Umbilical cord (tissue), 2 donors: ENCODE data around the gene EFEMP2. TPM values are rescaled to one million over a fixed set of nuclear protein-coding genes. Genes with fewer than 3 reads are reported as not detected.

ENCODE experiments used
- DNase-seq: peaks from one replicate; pipeline ENCODE4 v3.0.0-alpha.2; 2015; ENCODE audit warnings: low spot score
- total RNA-seq: library from RNA; depleted of rRNA; stranded (reverse); fragments of >200 nt; gene quantifications from one replicate; pipeline ENCODE4 v1.2.3, GENCODE V29; 2014; ENCODE audit warnings: low replicate concordance; ENCODE audit not compliant: insufficient read depth

The EFEMP2 gene
- total RNA-seq, 1 donor from 2014 or later, result 85.5 TPM

DNA sequence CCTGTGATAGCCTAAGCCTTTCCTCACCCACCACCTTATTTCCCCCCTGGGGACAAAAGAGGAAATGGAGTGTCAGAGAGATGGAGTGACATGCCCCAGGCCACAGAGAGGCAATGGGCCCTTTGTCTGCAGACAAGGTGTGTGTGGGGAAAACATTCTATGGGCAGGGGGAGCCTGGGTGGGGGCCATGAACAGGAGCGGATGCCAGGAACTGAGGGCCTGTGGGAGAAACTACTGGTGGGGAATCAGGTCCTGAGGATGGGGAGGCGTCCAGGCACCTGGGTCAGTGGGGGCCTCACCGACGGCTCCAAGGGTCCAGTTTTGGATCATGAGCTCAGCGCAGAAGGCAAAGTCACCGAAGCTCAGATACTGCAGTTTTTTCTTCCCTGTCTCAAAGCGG, 12.6 kb upstream of the EFEMP2 start:
- DNase-seq, result no peak

DNA sequence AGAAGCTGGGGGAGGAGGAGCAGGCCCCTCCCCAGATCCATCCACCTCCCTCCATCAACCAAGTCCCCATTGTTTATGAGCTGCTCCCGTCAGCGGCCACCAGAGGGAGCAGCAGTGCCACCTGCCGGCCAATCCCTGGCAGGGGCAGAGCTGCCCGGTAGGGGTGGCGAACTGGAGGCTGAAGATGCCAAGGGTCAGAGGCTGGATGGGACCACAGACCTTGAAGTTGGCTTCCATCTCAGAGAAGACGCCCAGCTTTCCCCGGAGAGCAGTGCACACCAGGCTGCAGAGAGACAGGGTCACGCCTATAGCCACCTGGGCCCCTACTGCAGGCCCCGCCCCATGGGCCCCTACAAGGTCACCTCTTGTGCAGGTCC, 12.1 kb upstream of the EFEMP2 start:
- peak; percentile 67 for DNase-seq

DNA sequence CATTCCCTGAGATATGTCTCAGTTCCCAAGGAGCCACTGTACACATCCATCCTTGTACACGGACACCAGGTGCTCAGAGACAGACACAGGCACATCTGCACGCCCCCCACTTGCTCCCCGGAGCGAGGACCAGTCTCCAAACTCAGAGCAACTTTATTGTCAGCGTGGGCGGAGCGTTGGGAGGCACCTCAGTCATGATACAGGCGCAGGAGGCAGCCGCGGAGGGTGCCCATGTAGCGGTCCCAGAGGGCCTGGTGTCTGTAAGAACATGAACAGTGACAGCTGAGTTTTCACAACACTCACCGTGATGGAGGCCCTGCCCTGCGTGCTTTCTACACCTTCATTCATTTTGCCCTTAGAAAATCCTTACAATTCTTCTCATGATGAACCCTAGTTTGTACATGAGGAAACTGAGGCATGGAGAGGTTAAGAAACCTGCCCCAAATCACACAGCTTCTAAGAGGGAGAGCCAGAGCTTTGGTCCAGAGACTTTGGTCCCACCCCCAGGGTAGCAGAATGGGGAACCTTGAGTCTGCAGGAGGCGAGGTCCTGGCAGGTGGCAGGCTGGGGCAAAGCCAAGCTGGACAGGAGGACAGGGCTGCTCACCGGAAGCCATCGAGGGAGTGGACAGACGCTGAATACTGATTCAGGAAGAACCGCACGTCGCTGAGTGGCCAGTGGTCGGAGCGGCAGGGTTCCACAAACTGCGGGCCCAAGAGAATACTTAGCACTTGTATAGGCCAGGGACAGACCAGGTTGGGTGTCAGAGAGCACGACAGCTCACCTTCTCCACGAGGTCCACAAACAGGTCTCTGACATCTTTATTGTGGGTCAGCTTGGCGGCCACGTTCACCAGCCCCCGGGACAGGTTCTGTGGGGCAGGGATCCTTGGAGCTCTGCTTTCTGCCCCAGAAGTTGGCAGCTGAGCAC, 11.5 kb upstream of the EFEMP2 start:
- DNase-seq, result no peak

DNA sequence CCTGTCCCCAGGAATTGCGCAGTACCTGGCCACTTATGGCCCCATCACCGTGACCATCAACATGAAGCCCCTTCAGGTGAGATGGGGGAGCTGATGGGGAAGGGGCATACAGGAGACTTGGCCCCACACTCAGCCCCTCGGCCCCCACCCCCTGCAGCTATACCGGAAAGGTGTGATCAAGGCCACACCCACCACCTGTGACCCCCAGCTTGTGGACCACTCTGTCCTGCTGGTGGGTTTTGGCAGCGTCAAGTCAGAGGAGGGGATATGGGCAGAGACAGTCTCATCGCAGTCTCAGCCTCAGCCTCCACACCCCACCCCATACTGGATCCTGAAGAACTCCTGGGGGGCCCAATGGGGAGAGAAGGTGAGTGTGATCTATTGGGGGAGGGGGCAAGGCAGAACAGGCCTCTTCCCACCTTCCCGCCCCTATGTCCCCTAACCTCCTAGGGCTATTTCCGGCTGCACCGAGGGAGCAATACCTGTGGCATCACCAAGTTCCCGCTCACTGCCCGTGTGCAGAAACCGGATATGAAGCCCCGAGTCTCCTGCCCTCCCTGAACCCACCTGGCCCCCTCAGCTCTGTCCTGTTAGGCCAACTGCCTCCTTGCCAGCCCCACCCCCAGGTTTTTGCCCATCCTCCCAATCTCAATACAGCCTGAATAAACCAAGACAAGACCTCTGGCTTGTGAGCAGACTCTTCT, 10.6 kb upstream of the EFEMP2 start:
- DNase-seq, result no peak

DNA sequence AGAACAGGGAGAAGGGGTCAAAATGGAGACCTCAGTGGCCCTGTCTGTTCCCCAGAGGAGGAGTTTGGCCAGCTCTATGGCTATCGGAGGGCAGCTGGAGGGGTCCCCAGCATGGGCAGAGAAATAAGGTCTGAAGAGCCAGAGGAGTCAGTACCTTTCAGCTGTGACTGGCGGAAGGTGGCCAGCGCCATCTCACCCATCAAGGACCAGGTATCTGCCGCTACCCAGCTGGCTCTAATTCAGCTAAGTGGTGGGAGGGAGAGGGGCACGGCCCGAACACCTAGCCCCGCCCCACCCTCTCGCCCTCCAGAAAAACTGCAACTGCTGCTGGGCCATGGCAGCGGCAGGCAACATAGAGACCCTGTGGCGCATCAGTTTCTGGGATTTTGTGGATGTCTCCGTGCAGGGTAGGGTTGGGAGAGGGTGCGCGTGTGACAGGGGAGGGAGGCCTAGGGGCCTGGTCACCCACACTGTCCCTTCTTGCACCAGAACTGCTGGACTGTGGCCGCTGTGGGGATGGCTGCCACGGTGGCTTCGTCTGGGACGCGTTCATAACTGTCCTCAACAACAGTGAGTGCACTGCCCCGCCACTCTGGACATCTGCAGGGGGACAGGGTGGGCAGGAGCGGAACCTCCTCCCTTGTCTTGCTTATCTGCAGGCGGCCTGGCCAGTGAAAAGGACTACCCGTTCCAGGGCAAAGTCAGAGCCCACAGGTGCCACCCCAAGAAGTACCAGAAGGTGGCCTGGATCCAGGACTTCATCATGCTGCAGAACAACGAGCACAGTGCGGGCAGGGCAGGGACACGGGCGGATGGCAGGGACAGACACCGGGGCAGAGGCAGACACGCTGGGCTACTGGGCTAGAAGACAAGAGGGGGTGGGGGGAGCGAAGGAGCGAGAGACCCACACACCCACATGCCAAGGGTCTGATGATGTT, 9.8 kb upstream of the EFEMP2 start:
- no peak for DNase-seq

DNA sequence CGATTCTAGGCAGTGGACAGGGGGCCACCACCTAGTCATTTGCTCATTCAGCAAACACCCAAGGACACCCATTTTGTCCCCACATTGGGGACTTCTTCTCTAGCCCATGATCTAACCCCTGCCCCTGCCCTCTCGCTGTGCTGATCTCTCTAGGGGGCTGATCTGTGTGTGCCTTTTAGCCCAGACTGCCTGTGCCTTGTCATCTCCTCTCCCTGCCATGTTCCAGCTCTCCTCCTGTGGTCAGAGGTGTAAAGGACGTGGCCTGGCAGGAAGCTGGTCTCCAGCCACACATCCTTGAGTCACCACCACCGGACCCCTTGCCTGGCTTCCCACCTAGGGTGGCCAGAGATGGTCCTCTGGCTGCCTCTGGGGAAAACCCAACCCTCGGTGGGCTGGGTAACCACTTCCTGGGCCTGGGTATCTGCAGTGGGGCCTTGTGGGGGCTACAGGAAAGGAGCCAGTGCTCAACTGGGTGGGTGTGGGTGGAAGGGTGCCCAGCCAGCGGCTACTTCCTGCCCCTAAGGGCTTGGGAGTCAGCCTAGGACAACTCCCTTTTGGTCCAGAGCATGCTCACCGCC, 8.3 kb upstream of the EFEMP2 start:
- DNase-seq, result no peak

DNA sequence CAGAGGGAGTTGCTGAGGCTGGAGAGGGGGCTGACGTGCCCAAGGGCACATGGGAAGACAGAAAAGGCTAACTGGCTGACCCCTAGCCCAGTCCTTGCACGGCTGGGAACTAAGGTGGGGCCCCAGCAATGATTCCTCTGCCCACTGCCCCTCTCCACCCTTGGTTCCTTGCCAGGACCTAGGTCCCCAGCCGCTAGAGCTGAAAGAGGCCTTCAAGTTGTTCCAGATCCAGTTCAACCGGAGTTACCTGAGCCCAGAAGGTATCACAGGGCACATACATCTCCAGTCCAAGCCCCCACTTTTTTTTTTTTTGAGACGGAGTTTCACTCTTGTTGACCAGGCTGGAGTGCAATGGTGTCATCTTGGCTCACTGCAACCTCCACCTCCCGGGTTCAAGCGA, 7.4 kb upstream of the EFEMP2 start:
- no peak for DNase-seq

DNA sequence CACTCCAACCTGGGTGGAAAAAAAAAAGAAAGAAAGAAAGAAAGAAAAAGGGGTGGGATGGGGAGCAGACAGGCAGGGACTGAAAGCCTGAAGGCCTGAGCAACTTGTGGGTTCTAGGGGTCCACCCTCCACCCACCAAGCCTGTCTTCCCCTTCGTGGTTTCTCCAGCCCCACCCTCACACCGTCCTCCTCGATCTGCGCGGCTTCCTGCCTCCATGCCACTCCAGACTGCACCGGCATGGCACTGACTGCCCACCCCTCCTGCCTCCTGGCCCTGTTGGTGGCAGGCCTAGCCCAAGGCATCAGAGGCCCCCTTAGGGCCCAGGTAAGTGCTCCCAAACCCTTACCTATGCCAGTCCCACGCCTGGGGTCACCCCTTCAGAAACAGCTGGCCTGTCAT, 7.0 kb upstream of the EFEMP2 start, which contains the start of gene CTSW:
Gene CTSW, plus strand, starts transcription at position 221 of the 400 bp plus-strand sequence. Its CDS starts 18 bp downstream, at position 239.
- no peak for DNase-seq

DNA sequence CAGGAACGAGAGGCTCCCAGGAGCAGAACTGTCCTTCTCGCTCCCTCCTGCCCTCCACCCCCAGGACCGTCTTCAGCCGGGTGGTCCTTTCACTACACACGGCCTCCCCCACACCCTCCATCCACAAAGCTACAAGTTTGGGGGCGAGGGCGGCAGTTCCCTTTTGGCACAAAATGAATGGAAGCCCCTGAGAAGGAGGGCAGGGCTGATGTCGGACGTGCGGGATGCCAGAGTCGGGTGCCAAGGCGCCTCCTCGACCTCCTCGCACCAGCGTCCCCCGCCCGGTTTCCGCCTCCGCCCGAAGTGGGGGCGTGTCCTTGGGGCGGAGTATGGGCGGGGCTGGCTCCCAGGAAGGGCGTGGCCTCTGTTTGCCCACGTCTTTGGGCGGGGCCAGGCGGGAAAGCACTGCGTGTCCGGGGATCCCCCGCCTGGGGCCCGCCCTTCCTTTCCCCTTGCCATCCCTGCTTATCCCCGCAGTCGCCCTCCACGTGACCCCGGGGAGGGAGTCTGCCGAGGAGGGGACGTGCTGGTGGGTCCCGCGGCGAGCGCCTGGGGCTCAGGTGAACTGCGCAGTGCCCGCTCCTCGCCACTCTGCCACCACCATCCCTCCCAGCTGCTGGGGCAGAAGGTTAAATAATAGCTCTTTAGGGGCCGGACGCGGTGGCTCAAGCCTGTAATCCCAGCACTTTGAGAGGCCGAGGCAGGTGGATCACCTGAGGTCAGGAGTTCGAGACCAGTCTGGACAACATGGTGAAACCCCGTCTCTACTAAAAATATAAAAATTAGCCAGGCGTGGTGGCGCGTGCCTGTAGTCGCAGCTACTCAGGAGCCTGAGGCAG, 937 bp upstream of the EFEMP2 start:
- DNase-seq, result peak; percentile 96

DNA sequence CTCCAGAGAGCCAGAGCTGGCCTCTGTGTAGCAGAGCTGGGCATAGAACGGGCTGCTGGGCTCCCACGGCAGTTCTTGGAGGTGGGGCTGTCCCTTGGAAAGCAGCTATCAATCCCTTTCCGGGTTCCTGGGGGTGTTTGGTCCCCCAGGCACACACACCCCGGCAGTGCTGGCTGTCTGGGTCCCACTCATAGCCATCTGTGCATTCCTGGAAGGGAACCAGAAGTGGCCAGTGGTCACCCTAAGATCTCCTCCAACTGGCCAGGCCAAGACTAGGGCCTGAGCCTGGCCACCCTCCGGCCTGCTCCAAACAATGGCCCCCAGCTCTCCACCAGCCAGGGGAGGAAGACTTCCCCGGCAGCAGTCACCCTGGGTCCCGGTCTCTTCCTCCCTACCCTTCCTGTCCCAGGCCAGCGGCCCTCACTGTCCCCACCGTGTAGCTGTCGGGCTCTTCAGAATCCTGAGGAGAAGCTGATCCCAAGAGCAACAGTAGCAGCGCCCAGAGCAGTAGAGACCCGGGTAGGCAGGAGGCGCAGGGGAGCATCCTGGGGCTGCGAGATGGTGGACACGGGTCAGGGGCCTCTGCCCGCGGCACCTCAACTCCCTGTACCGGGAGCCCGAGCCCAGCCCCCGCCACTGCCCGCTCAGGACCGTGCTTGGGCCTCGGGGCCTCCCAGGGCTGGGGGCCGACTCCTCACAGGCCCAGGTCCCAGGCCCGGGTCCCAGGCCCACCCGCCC, 620 bp downstream of the EFEMP2 start:
- peak; percentile 40 for DNase-seq

DNA sequence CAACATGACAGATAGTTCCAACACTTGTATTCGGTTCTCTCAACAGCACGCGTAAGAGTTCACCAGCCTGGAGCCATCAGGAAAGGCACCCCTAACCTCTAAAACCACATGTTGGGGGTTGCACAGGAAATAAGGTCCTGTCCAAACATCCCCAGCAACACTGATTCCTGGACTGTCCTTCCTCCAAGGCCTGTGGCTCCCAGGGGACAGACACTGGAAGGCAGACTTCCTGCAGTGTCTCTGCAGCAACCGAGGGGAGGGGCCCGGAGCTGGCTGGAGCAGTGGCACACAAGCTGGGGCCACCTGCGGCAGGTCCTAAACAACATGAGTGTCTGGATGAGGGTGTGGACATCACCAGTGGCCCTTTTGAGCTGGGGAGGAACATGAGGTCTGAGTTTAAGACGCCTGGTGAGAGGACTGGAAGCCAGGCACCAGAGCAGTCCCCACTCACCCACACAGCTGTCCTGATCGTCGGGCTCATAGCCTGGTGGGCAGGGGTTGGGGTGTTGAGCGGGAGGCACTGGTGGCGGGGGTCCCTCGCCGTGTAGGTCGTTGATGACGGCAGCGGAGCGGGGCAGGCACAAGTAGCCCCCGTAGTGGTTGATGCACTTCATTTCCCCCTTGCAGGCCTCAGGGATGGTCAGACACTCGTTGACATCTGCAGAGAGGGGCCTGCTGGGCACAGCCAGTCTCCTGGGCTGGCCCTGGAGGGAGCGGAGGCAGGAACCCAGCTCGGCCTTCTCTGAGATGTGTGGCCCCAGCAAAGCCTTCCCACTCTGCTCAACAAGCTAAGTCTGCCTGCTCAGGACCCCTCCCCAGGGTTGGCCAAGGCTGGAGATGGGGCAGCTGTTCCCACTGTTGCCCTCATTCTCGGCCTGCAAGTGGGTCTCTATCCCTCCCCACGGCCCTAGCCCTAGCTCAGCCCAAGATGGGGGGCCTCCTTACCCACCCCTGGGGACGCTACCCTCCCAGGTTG, 1.6 kb downstream of the EFEMP2 start:
- no peak for DNase-seq

DNA sequence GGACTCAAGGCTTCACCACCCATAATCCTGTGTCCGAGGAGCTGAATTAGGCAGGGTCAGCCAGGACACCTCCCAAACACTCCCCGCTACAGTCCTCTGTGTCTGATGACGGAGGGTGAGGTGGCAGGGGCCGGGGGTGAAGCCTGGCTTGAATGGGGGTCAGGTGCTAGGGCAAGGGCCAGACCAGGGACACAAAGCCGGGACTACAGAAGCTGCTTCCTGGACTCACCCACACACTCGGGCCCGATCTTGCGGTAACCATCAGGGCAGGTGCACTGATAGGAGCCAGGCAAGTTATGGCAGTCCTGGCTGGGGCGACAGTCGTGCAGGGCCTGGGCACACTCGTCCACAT, 2.3 kb downstream of the EFEMP2 start:
- DNase-seq, result no peak

DNA sequence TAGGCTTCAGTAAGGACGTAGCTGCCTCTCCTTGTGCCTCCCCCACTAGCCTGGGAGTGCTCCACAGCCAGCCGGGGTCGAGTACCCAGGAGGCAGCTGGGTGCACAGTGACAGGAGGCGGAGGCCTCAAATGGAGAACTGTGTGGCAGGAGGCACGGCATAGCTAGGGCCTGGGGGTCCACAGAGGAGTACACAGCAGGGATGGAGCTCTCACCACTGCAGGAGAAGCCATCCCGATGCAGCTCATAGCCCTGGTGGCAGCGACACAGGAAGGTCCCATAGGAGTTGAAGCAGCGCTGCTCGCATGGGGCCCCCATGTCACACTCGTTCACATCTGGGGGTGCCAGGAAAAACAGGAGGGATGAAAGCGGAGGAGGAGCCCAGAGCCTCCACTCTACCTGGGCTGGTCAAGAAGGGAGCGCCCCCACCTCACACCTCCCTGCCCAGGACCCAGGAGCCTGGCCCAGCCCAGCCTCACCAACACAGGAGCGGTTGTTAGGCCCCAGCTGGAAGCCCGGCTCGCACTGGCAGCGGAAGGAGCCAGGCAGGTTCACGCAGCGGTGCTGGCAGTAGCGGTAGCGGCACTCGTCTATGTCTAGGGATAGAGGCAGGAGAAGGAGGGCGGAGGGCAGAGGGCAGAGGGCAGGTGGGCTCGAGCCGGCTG, 2.8 kb downstream of the EFEMP2 start:
- DNase-seq, result no peak

DNA sequence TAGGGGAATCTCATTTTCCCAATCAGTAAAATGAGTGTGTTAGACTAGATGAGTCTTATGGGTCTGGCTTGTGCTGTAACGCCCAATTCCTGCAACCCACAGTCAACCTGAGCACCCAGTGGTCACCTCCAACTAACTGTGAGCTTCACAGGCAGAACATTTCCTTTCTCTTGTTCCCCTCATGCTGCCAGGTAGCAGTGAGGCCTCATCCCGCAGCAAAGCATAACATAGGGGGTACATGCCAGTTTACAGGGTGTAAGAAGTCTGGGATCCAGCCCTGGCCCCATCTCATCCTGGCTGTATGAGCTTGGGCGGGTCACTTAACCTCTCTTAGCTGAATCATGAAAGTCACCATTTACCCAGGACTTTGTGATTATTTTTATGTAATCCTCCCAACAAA, 3.7 kb downstream of the EFEMP2 start:
- no peak for DNase-seq

DNA sequence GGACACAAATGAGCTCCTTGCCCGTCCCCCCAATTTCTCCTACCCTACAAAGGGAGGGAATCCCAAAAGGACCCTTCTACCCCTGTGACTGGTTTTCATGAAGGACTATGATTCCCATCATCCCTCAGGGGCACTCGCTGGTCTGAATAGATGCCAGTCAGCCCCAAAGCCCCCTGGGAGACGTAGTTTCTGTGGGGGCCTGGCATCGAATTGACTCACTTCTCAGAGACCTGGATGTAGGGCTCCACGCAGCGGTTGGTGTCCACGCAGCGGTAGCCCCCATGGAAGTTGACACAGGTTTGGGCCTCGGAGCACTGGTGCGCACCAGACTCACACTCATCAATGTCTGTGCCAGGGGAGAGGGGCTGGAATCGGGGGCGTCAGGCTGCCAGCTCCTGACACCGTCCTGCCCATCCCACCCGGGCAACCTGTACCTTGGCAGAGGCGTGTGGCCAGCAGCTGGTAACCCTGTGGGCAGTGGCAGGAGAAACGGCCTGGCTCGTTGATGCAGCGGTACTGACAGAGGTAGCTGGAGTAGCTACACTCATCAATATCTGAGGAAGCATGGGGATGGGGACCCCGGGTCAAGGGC, 4.4 kb downstream of the EFEMP2 start:
- no peak for DNase-seq

DNA sequence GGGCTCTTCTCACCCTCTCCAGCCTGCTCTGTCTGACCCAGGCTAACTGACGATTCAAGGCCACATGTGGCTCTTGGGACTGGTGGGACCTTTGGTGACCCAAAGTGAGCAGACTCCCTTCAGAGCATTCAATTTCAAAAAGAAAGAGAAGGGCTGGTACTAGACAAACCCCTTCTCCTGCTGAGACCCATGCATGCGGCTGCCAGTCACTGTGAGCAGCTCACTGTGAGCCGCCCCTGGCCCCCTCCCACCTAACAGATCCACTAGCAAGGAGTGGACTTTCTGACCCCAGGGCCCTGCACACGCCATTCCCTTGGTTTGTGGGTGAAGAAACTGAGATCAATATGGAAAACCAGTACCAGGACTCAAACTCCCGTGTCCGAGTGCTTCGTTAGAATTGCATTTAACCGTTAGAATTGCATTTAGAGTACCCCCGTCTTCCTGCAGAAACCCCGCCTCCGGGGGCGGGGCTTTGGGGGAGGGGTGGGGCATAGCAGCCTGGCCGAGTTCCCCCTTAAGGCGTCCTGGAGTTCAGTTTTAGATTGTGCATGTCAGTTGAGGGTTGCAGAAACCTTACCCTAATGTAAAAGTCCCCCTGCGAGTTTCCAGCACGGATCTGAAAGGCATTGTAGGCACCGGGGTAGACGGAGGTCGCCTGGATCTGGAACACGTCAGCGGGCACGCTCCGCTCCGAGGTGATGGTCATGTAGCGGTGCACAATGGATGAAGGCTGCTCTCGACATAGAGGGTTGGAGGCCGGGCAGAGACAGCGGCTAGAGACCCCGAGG, 5.1 kb downstream of the EFEMP2 start:
- no peak for DNase-seq
